HEK293 (cell line): ENCODE measurements around the gene TTLL7.

Experiments used
- CTCF ChIP-seq: fragments of 450-650 bp; formaldehyde crosslinking; IDR thresholded peaks from 2 replicates; pipeline ENCODE4 v1.5.1; 2016; ENCODE audit warnings: missing biosample characterization, missing genetic modification characterization
- ZBTB49 ChIP-seq: fragments of 450-650 bp; formaldehyde crosslinking; IDR thresholded peaks from 2 replicates; pipeline ENCODE4 v1.5.1; 2016; ENCODE audit warnings: missing biosample characterization, missing genetic modification characterization, low read depth

- TF ChIP-seq ZBTB49, result no peak
- TF ChIP-seq CTCF, result no peak
Observed at GRCh38 chr1:83970114-83970513, 28.8 kb downstream of the TTLL7 start.
